K562 (cell line): ENCODE measurements around the gene KIF3A. TPM values are rescaled to one million over a fixed set of nuclear protein-coding genes. Genes with fewer than 3 reads are reported as not detected.

Experiments
- ATAC-seq: fragments of 200-7000 bp; cut with Tn5 transposase; 3 replicates; pipeline ENCODE4 v1.9.1; 2020; ENCODE audit warnings: moderate library complexity
- BruUV-seq: library from RNA; stranded (reverse); fragments of 400-500 nt; replicated peaks from 2 replicates; lab custom pipeline; 2021; lab: Mats Ljungman, UMichigan
- CTCF ChIA-PET: fragments of 300-600 bp; formaldehyde crosslinking; extraction: SDS; loops from one replicate; lab custom pipeline; 2021; ENCODE audit warnings: low intra/inter-chr PET ratio; lab: Yijun Ruan, JAX
- POLR2A ChIA-PET: fragments of 300-600, 350-650 bp; sonication (Branson Sonifier 250); formaldehyde crosslinking; extraction: SDS; loops from one replicate; lab custom pipeline; 2021; ENCODE audit warnings: antibody characterized with exemption, inconsistent platforms; lab: Yijun Ruan, JAX
- DNase-seq, 4 experiments: peaks; one replicate each; pipeline versions ENCODE4 v3.0.0 to v3.0.0-alpha.2; 2011 to 2018; ENCODE audit warnings: low spot score in 3 of 4, mixed read lengths in 3 of 4; ENCODE audit errors: extremely low read depth in 1 of 4
- FAIRE-seq: peaks from 2 replicates; lab custom pipeline; 2011; peaks lifted over from hg19 to GRCh38; lab: Jason Lieb, UNC
- H2AFZ ChIP-seq: 2 replicates; pipeline ENCODE4 v1.6.0; 2011; ENCODE audit warnings: low read depth, low read length, control low read depth, inconsistent platforms
- H3K27ac ChIP-seq: fragments of 200-600 bp; 3 replicates; pipeline ENCODE4 v1.8.0; 2011; ENCODE audit warnings: low read depth, mild to moderate bottlenecking, control low read depth, inconsistent platforms, low read length, moderate library complexity, mixed read lengths; ENCODE audit errors: extremely low read depth
- H3K27me3 ChIP-seq, 2 experiments: fragments of 300-600 bp in 1 of 2; 2 replicates in 1 of 2; 3 replicates in 1 of 2; pipeline versions ENCODE4 v1.6.0 to v1.8.0; 2011; ENCODE audit warnings: inconsistent platforms in 2 of 2, low read length in 2 of 2, mild to moderate bottlenecking in 1 of 2, mixed read lengths in 1 of 2, moderate library complexity in 1 of 2; ENCODE audit not compliant: control insufficient read depth in 2 of 2, insufficient read depth in 2 of 2
- H3K36me3 ChIP-seq: fragments of 300-600 bp; 3 replicates; pipeline ENCODE4 v1.8.0; 2011; ENCODE audit warnings: mild to moderate bottlenecking, low read length, inconsistent platforms; ENCODE audit not compliant: control insufficient read depth, insufficient read depth
- H3K4me1 ChIP-seq, 2 experiments: fragments of 200-600 bp in 1 of 2; replicated peaks in 1 of 2; 2 replicates in 1 of 2; 3 replicates in 1 of 2; pipeline versions ENCODE4 v1.5.1 to v1.8.0; 2011; ENCODE audit warnings: inconsistent platforms in 2 of 2, low read length in 2 of 2, mild to moderate bottlenecking in 1 of 2, mixed read lengths in 1 of 2, moderate library complexity in 1 of 2; ENCODE audit not compliant: control insufficient read depth in 2 of 2, insufficient read depth in 2 of 2
- H3K4me2 ChIP-seq: 2 replicates; pipeline ENCODE4 v1.6.1; 2011; ENCODE audit warnings: low read length, control low read depth, inconsistent platforms, mixed read lengths; ENCODE audit not compliant: insufficient read depth
- H3K4me3 ChIP-seq: fragments of 200-600 bp; sonication (generic), shearing (Covaris generic); 2 replicates; pipeline ENCODE4 v1.5.1; 2016; ENCODE audit warnings: control low read depth, inconsistent platforms
- H3K79me2 ChIP-seq: fragments of 200-600 bp; 3 replicates; pipeline ENCODE4 v1.8.0; 2011; ENCODE audit warnings: low read length, inconsistent platforms; ENCODE audit not compliant: control insufficient read depth, insufficient read depth
- H3K9ac ChIP-seq, 2 experiments: 2 replicates each; pipeline versions ENCODE4 v1.6.0 to v1.6.1; 2011; ENCODE audit warnings: low read depth in 2 of 2, low read length in 2 of 2, control low read depth in 1 of 2, inconsistent platforms in 1 of 2, mild to moderate bottlenecking in 1 of 2, mixed read lengths in 1 of 2; ENCODE audit not compliant: insufficient read depth in 1 of 2
- H3K9me1 ChIP-seq: one replicate; pipeline ENCODE4 v1.6.0; 2011; ENCODE audit warnings: inconsistent platforms, mild to moderate bottlenecking, low read length, moderate library complexity; ENCODE audit not compliant: control insufficient read depth, insufficient read depth
- H3K9me3 ChIP-seq: replicated peaks from 2 replicates; pipeline ENCODE4 v1.5.1; 2011; ENCODE audit warnings: low read depth, low read length, inconsistent platforms; ENCODE audit not compliant: control insufficient read depth, insufficient read depth
- H4K20me1 ChIP-seq: replicated peaks from 2 replicates; pipeline ENCODE4 v1.6.1; 2011; ENCODE audit warnings: low read length, inconsistent platforms, mixed read lengths; ENCODE audit not compliant: control insufficient read depth, insufficient read depth
- ARID2 ChIP-seq: fragments of 450-650 bp; IDR thresholded peaks from 2 replicates; pipeline ENCODE4 v1.6.1; 2017; ENCODE audit warnings: antibody characterized with exemption, mild to moderate bottlenecking
- BACH1 ChIP-seq: fragments of 200-800 bp; sonication (Bioruptor generic); IDR thresholded peaks from 2 replicates; pipeline ENCODE4 v1.6.1; 2016; ENCODE audit warnings: missing genetic modification characterization, missing compliant biosample characterization
- FOSL1 ChIP-seq: fragments of 200-800 bp; sonication (Bioruptor generic); conservative IDR thresholded peaks from 2 replicates; pipeline ENCODE4 v1.6.1; 2016; ENCODE audit warnings: missing genetic modification characterization, missing compliant biosample characterization
- FOXK1 ChIP-seq: sonication (generic); formaldehyde crosslinking; IDR thresholded peaks from 2 replicates; pipeline ENCODE4 v1.8.0; 2022; ENCODE audit warnings: missing genetic modification reagents, mild to moderate bottlenecking, borderline replicate concordance
- FOXM1 ChIP-seq, 2 experiments: fragments of 450-650 bp in 1 of 2; sonication (generic) in 1 of 2; formaldehyde crosslinking in 1 of 2; IDR thresholded peaks; 2 replicates each; pipeline versions ENCODE4 v1.6.1 to v1.9.0; 2017 to 2022; ENCODE audit warnings: low read depth in 2 of 2, mild to moderate bottlenecking in 2 of 2, missing genetic modification reagents in 1 of 2, moderate library complexity in 1 of 2
- RAD51 ChIP-seq: fragments of 450-650 bp; IDR thresholded peaks from 2 replicates; pipeline ENCODE4 v1.7.1; 2016; ENCODE audit warnings: low read depth, mild to moderate bottlenecking, borderline replicate concordance
- SRSF9 ChIP-seq: fragments of 200-400 bp; formaldehyde crosslinking; IDR thresholded peaks from 2 replicates; pipeline ENCODE4 v1.6.1; 2017; ENCODE audit warnings: low read depth, low read length, borderline replicate concordance
- TCF3 ChIP-seq: sonication (generic); formaldehyde crosslinking; IDR thresholded peaks from 2 replicates; pipeline ENCODE4 v1.4.0; 2020; ENCODE audit warnings: mild to moderate bottlenecking, missing genetic modification reagents
- ZNF146 ChIP-seq: IDR thresholded peaks from one replicate; pipeline ENCODE4 v1.6.1; 2018; ENCODE audit warnings: missing compliant biosample characterization; ENCODE audit not compliant: unreplicated experiment
- ZNF764 ChIP-seq: fragments of 250-450 bp; sonication (Bioruptor Pico); IDR thresholded peaks from 2 replicates; pipeline ENCODE4 v1.4.0; 2020; ENCODE audit warnings: low read depth, mild to moderate bottlenecking, moderate library complexity
- WGBS: fragments of 100-300 bp; shearing (Covaris generic); methylation state at CpG from one replicate; pipeline ENCODE4 v1.1.6; 2016; ENCODE audit warnings: low coverage, mixed read lengths; ENCODE audit not compliant: insufficient coverage; ENCODE audit errors: missing lambda C conversion rate; 5-methylcytosine and 5-hydroxymethylcytosine counted together
- in situ Hi-C: fragments of 300-500 bp; cut with MboI; formaldehyde crosslinking; loops from 4 replicates; pipeline ENCODE4 v1.15.0; 2018; ENCODE audit warnings: inconsistent platforms, mixed read lengths
- intact Hi-C: fragments of 100-400 bp; cut with micrococcal nuclease; formaldehyde crosslinking; loops from 2 replicates; pipeline ENCODE4 v1.14.2; 2022
- polyA plus RNA-seq, 8 experiments: library from polyadenylated mRNA; depleted of rRNA in 4 of 8; stranded (reverse) in 5 of 8; unstranded in 3 of 8; fragments of >200 nt; fragmentation: Nextera tagmentation in 2 of 8; fragmentation: Illumina TruSeq in 1 of 8; extraction: Ambion mirVana in 2 of 8; extraction: Trizol in 1 of 8; gene quantifications; 2 replicates each; pipeline versions ENCODE4 v1.2.1 to v1.2.3, GENCODE V29; 2011 to 2014; ENCODE audit warnings: inconsistent platforms in 1 of 8, missing spikeins in 1 of 8
- total RNA-seq, 7 experiments: library from RNA; depleted of rRNA in 6 of 7; stranded (reverse); fragments of >200 nt in 6 of 7; fragmentation: Illumina TruSeq in 2 of 7; extraction: Trizol in 2 of 7; gene quantifications; 2 replicates each; pipeline versions ENCODE4 v1.2.1 to v1.2.3, GENCODE V29; 2011 to 2021; ENCODE audit warnings: low replicate concordance in 1 of 7
- TF ChIP-seq, protein P1 (sequence below): fragments of 450-650 bp; formaldehyde crosslinking; IDR thresholded peaks from 2 replicates; pipeline ENCODE4 v1.4.0; 2022; ENCODE audit warnings: missing genetic modification characterization
- TF ChIP-seq, protein P2 (sequence below): sonication (generic); formaldehyde crosslinking; IDR thresholded peaks from 2 replicates; pipeline ENCODE4 v1.8.0; 2022; ENCODE audit warnings: mild to moderate bottlenecking, missing genetic modification reagents, borderline replicate concordance
- TF ChIP-seq, protein P3 (sequence below), 3 experiments: IDR thresholded peaks in 2 of 3; conservative IDR thresholded peaks in 1 of 3; 2 replicates each; pipeline ENCODE4 v1.5.1; 2011 to 2012; ENCODE audit warnings: low read length in 3 of 3, mild to moderate bottlenecking in 3 of 3, control low read depth in 2 of 3, improper control_type of control experiment in 1 of 3, inconsistent platforms in 1 of 3, low read depth in 1 of 3, mixed read lengths in 1 of 3, moderate library complexity in 1 of 3; ENCODE audit not compliant: insufficient read depth in 2 of 3
- TF ChIP-seq, protein P4 (sequence below): IDR thresholded peaks from 2 replicates; pipeline ENCODE4 v1.6.1; 2016; ENCODE audit warnings: missing genetic modification characterization, missing compliant biosample characterization

The KIF3A gene
- total and polyA plus RNA-seq, 9 of the 15 experiments (the other 6 are each of a cell fraction or from before 2014, with no cell fraction given), result 1.5 to 7.8 (median 6.0) TPM

DNA sequence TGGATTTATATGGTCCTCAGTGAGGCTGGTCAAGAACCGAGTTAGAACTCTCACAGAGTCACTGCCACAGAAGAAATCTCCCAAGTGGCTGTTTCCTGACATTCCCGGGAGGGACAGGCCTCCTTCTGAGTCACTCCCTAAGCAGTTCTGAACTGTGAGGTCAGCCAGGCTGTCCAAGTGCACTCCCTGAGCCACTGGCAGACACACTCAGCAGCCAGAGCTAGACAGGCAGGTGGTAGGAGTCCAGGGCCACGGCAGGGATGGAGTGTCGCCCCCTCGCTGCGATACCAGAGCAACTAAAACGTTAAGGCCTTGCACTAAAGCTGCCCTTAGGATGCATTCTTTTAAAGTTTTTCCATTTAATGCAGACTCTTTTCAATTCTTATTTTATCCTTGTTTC lies 60.2 kb downstream of the KIF3A start:
- Histone ChIP-seq H3K36me3 (no peaks in the 10 kb centered on the region), H3K9me3 (no peaks in the 10 kb centered on the region), H3K4me2 (no peak overlapping the region), H3K4me3 (no peak overlapping the region), H3K79me2 (no peaks in the 10 kb centered on the region), H2AFZ (peak overlapping the region; percentile 72), H3K4me1 (peaks cover 20 to 50% of the 10 kb centered on the region in 2 experiments; a peak in 4 of 5 replicates), H3K9me1 (no peaks in the 10 kb centered on the region), H3K27me3 (no peaks in the 10 kb centered on the region), H4K20me1 (no peaks in the 10 kb centered on the region), H3K9ac (peak overlapping the region in 1 of 2 experiments; percentile 61; a peak in 1 of 4 replicates), H3K27ac (no peak overlapping the region)
- ChIA-PET POLR2A (interaction anchor here (0.6 to 1.8 kb wide), 3 partner anchors 11 to 563 kb away, joined by 3 to 10 read pairs (median 6); no protein-coding TSS in a partner anchor), CTCF (interaction anchor here (0.5 kb wide), 1 partner anchor 292 kb away, joined by 3 read pairs; no protein-coding TSS in a partner anchor)
- BruUV-seq, result no TSS peak
- FAIRE-seq (no peak), DNase-seq (peak; percentile 51 to 60 (median 55)), ATAC-seq (peak; percentile 63)
- intact Hi-C loops (loop anchor here (10.0 kb wide), 1 partner anchor 208 kb away; no protein-coding TSS in a partner anchor), in situ Hi-C loops (no loop called here)
- WGBS, result 42% methylated on average over 7 of the region's 7 CpGs
- TF ChIP-seq, protein P1, sequence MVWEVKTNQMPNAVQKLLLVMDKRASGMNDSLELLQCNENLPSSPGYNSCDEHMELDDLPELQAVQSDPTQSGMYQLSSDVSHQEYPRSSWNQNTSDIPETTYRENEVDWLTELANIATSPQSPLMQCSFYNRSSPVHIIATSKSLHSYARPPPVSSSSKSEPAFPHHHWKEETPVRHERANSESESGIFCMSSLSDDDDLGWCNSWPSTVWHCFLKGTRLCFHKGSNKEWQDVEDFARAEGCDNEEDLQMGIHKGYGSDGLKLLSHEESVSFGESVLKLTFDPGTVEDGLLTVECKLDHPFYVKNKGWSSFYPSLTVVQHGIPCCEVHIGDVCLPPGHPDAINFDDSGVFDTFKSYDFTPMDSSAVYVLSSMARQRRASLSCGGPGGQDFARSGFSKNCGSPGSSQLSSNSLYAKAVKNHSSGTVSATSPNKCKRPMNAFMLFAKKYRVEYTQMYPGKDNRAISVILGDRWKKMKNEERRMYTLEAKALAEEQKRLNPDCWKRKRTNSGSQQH (CRISPR knock-in tag), result no peak
- TF ChIP-seq ZNF146 (CRISPR knock-in tag), result no peak
- no peak for TF ChIP-seq RAD51
- peak; percentile 79 for TF ChIP-seq FOSL1 (tag)
- TF ChIP-seq, protein P2, sequence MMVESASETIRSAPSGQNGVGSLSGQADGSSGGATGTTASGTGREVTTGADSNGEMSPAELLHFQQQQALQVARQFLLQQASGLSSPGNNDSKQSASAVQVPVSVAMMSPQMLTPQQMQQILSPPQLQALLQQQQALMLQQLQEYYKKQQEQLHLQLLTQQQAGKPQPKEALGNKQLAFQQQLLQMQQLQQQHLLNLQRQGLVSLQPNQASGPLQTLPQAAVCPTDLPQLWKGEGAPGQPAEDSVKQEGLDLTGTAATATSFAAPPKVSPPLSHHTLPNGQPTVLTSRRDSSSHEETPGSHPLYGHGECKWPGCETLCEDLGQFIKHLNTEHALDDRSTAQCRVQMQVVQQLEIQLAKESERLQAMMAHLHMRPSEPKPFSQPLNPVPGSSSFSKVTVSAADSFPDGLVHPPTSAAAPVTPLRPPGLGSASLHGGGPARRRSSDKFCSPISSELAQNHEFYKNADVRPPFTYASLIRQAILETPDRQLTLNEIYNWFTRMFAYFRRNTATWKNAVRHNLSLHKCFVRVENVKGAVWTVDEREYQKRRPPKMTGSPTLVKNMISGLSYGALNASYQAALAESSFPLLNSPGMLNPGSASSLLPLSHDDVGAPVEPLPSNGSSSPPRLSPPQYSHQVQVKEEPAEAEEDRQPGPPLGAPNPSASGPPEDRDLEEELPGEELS (CRISPR knock-in tag), result no peak
- TF ChIP-seq ZNF764 (CRISPR knock-in tag), result no peak
- no peak for TF ChIP-seq SRSF9
- TF ChIP-seq, protein P3, sequence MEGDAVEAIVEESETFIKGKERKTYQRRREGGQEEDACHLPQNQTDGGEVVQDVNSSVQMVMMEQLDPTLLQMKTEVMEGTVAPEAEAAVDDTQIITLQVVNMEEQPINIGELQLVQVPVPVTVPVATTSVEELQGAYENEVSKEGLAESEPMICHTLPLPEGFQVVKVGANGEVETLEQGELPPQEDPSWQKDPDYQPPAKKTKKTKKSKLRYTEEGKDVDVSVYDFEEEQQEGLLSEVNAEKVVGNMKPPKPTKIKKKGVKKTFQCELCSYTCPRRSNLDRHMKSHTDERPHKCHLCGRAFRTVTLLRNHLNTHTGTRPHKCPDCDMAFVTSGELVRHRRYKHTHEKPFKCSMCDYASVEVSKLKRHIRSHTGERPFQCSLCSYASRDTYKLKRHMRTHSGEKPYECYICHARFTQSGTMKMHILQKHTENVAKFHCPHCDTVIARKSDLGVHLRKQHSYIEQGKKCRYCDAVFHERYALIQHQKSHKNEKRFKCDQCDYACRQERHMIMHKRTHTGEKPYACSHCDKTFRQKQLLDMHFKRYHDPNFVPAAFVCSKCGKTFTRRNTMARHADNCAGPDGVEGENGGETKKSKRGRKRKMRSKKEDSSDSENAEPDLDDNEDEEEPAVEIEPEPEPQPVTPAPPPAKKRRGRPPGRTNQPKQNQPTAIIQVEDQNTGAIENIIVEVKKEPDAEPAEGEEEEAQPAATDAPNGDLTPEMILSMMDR (IDR thresholded peaks at IDR 0.05 in 2 of 3, conservative IDR thresholded peaks at IDR 0.05 in 1 of 3; ENCODE audit: insufficient read depth in 2 of 3, low read depth in 1 of 3, low read length in 3 of 3), result peak; percentile 34 to 52 (median 43); a peak in 4 of 6 replicates
- TF ChIP-seq, protein P4, sequence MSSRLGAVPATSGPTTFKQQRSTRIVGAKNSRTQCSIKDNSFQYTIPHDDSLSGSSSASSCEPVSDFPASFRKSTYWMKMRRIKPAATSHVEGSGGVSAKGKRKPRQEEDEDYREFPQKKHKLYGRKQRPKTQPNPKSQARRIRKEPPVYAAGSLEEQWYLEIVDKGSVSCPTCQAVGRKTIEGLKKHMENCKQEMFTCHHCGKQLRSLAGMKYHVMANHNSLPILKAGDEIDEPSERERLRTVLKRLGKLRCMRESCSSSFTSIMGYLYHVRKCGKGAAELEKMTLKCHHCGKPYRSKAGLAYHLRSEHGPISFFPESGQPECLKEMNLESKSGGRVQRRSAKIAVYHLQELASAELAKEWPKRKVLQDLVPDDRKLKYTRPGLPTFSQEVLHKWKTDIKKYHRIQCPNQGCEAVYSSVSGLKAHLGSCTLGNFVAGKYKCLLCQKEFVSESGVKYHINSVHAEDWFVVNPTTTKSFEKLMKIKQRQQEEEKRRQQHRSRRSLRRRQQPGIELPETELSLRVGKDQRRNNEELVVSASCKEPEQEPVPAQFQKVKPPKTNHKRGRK, result no peak
- no peak for TF ChIP-seq FOXM1 (IDR thresholded peaks at IDR 0.05; ENCODE audit: low read depth)
- TF ChIP-seq FOXM1 (CRISPR knock-in tag; IDR thresholded peaks at IDR 0.05; ENCODE audit: low read depth), result no peak
- TF ChIP-seq FOXK1 (CRISPR knock-in tag), result no peak
- no peak for TF ChIP-seq BACH1 (tag)
- TF ChIP-seq TCF3 (CRISPR knock-in tag), result no peak
- TF ChIP-seq ARID2, result 0 out of 2 replicates have a peak, but pooled peaks have one; percentile 20
